Activated T-cell treated with anti-CD3 and anti-CD28 coated beads, Interleukin-2, amount 50 U/mL, for 24 hours (primary cell): ENCODE results near the gene ASMTL.

Experiments used
- DNase-seq: peaks from one replicate; pipeline ENCODE4 v3.0.0-alpha.2; 2020
- H3K27ac Mint-ChIP-seq: 2 replicates; pipeline ENCODE4 v1.8.0; 2020; ENCODE audit warnings: mild to moderate bottlenecking, mixed read lengths
- H3K27me3 Mint-ChIP-seq: 2 replicates; pipeline ENCODE4 v1.8.0; 2020; ENCODE audit warnings: mixed read lengths
- H3K36me3 Mint-ChIP-seq: 2 replicates; pipeline ENCODE4 v1.8.0; 2020; ENCODE audit warnings: low read depth, mixed read lengths
- H3K4me1 Mint-ChIP-seq: 2 replicates; pipeline ENCODE4 v1.8.0; 2020; ENCODE audit warnings: low read depth, mixed read lengths
- H3K4me3 Mint-ChIP-seq: 2 replicates; pipeline ENCODE4 v1.8.0; 2020; ENCODE audit warnings: mild to moderate bottlenecking, moderate library complexity, mixed read lengths
- H3K9me3 Mint-ChIP-seq: 2 replicates; pipeline ENCODE4 v1.8.0; 2020; ENCODE audit warnings: mixed read lengths

Gene ASMTL

GRCh38 chrX:1472975-1473374, 20.3 kb upstream of the ASMTL start:
- Mint-ChIP-seq H3K9me3 (no peaks in the 10 kb centered on the region), H3K4me1 (peaks cover 62% of the 10 kb centered on the region), H3K27ac (no peak overlapping the region), H3K36me3 (peaks cover 26% of the 10 kb centered on the region), H3K27me3 (no peaks in the 10 kb centered on the region), H3K4me3 (no peak overlapping the region)
- no peak for DNase-seq

- H3K4me3 Mint-ChIP-seq = peak overlapping the region; percentile 63
- peak overlapping the region; percentile 94 for H3K27ac Mint-ChIP-seq
These were observed 15.6 kb upstream of the ASMTL start for GRCh38 chrX:1468250-1468772.

GRCh38 chrX:1466971-1467561, 14.4 kb upstream of the ASMTL start:
- H3K27me3 Mint-ChIP-seq = no peaks in the 10 kb centered on the region
- no peaks in the 10 kb centered on the region for H3K9me3 Mint-ChIP-seq
- peak overlapping the region; percentile 94 for H3K27ac Mint-ChIP-seq
- peak overlapping the region; percentile 71 for H3K4me3 Mint-ChIP-seq
- peaks cover 38% of the 10 kb centered on the region for H3K36me3 Mint-ChIP-seq
- DNase-seq = peak; percentile 56
- peaks cover 88% of the 10 kb centered on the region for H3K4me1 Mint-ChIP-seq

More at GRCh38 chrX:1468250-1468772, 15.6 kb upstream of the ASMTL start:
- Mint-ChIP-seq H3K27me3 (no peaks in the 10 kb centered on the region), H3K36me3 (peaks cover 38% of the 10 kb centered on the region), H3K9me3 (no peaks in the 10 kb centered on the region), H3K4me1 (peaks cover 83% of the 10 kb centered on the region)
- peak; percentile 82 for DNase-seq

- Mint-ChIP-seq H3K4me3 (no peak overlapping the region), H3K36me3 (peaks cover 34% of the 10 kb centered on the region), H3K9me3 (no peaks in the 10 kb centered on the region), H3K4me1 (peaks cover 84% of the 10 kb centered on the region), H3K27me3 (no peaks in the 10 kb centered on the region), H3K27ac (peak overlapping the region; percentile 50)
- peak; percentile 26 for DNase-seq
These were observed 13.5 kb upstream of the ASMTL start for GRCh38 chrX:1466232-1466661.

GRCh38 chrX:1465286-1466231, 12.8 kb upstream of the ASMTL start:
- Mint-ChIP-seq H3K27ac (peak overlapping the region; percentile 50), H3K9me3 (no peaks in the 10 kb centered on the region), H3K4me1 (peaks cover 82% of the 10 kb centered on the region), H3K27me3 (no peaks in the 10 kb centered on the region), H3K4me3 (peak overlapping the region; percentile 61), H3K36me3 (peaks cover 34% of the 10 kb centered on the region)
- peak; percentile 31 for DNase-seq

GRCh38 chrX:1464971-1465285, 12.2 kb upstream of the ASMTL start:
- peaks cover 77% of the 10 kb centered on the region for H3K4me1 Mint-ChIP-seq
- H3K9me3 Mint-ChIP-seq = no peaks in the 10 kb centered on the region
- no peaks in the 10 kb centered on the region for H3K27me3 Mint-ChIP-seq
- H3K36me3 Mint-ChIP-seq = peaks cover 34% of the 10 kb centered on the region
- peak overlapping the region; percentile 97 for H3K27ac Mint-ChIP-seq
- peak; percentile 53 for DNase-seq
- H3K4me3 Mint-ChIP-seq = peak overlapping the region; percentile 61

- Mint-ChIP-seq H3K36me3 (peaks cover 34% of the 10 kb centered on the region), H3K4me1 (peaks cover 71% of the 10 kb centered on the region), H3K27me3 (no peaks in the 10 kb centered on the region), H3K9me3 (no peaks in the 10 kb centered on the region), H3K4me3 (peak overlapping the region; percentile 61), H3K27ac (peak overlapping the region; percentile 97)
- DNase-seq = no peak
These were observed 11.6 kb upstream of the ASMTL start for GRCh38 chrX:1464041-1464970.

- H3K36me3 Mint-ChIP-seq = peaks cover 34% of the 10 kb centered on the region
- peak overlapping the region; percentile 97 for H3K27ac Mint-ChIP-seq
- peak overlapping the region; percentile 40 for H3K4me3 Mint-ChIP-seq
- no peak for DNase-seq
- H3K9me3 Mint-ChIP-seq = no peaks in the 10 kb centered on the region
- peaks cover 67% of the 10 kb centered on the region for H3K4me1 Mint-ChIP-seq
- H3K27me3 Mint-ChIP-seq = no peaks in the 10 kb centered on the region
These were observed 10.9 kb upstream of the ASMTL start for GRCh38 chrX:1463581-1463980.

GRCh38 chrX:1462596-1463251, 10.0 kb upstream of the ASMTL start:
- Mint-ChIP-seq H3K4me1 (peaks cover 60% of the 10 kb centered on the region), H3K9me3 (no peaks in the 10 kb centered on the region), H3K36me3 (peaks cover 32% of the 10 kb centered on the region), H3K27ac (peak overlapping the region; percentile 97), H3K4me3 (peak overlapping the region; percentile 40), H3K27me3 (no peaks in the 10 kb centered on the region)
- DNase-seq = peak; percentile 70

- H3K4me3 Mint-ChIP-seq = no peak overlapping the region
- H3K27me3 Mint-ChIP-seq = no peaks in the 10 kb centered on the region
- peaks cover 54% of the 10 kb centered on the region for H3K4me1 Mint-ChIP-seq
These were observed 9.4 kb upstream of the ASMTL start for GRCh38 chrX:1462110-1462509.

GRCh38 chrX:1455948-1456280, 3.2 kb upstream of the ASMTL start:
- Mint-ChIP-seq H3K36me3 (peaks cover 2% of the 10 kb centered on the region), H3K27ac (peak overlapping the region; percentile 42), H3K4me3 (no peak overlapping the region), H3K4me1 (peaks cover 18% of the 10 kb centered on the region), H3K27me3 (no peaks in the 10 kb centered on the region), H3K9me3 (no peaks in the 10 kb centered on the region)
- no peak for DNase-seq

More at GRCh38 chrX:1462110-1462509, 9.4 kb upstream of the ASMTL start:
- peak overlapping the region; percentile 97 for H3K27ac Mint-ChIP-seq
- H3K9me3 Mint-ChIP-seq = no peaks in the 10 kb centered on the region
- no peak for DNase-seq
- H3K36me3 Mint-ChIP-seq = peaks cover 28% of the 10 kb centered on the region

GRCh38 chrX:1453951-1454785, 1.5 kb upstream of the ASMTL start:
- Mint-ChIP-seq H3K4me3 (peak overlapping the region; percentile 66), H3K4me1 (peaks cover 22% of the 10 kb centered on the region), H3K36me3 (peaks cover 11% of the 10 kb centered on the region), H3K9me3 (peaks cover 7% of the 10 kb centered on the region), H3K27me3 (no peaks in the 10 kb centered on the region), H3K27ac (peak overlapping the region; percentile 83)
- DNase-seq = peak; percentile 98

GRCh38 chrX:1453395-1453783, 680 bp upstream of the ASMTL start:
- no peak for DNase-seq
- peak overlapping the region; percentile 98 for H3K27ac Mint-ChIP-seq

More at GRCh38 chrX:1453395-1453783, 680 bp upstream of the ASMTL start:
- Mint-ChIP-seq H3K9me3 (peaks cover 15% of the 10 kb centered on the region), H3K4me1 (peaks cover 24% of the 10 kb centered on the region), H3K4me3 (peak overlapping the region; percentile 86), H3K27me3 (no peaks in the 10 kb centered on the region), H3K36me3 (peaks cover 19% of the 10 kb centered on the region)
